Measurements from ENCODE around the gene ACER1. TPM values are rescaled to one million over a fixed set of nuclear protein-coding genes. Genes with fewer than 3 reads are reported as not detected.

ACER1 gene
- total RNA-seq, 1 donor from 2014 or later = not detected

DNA sequence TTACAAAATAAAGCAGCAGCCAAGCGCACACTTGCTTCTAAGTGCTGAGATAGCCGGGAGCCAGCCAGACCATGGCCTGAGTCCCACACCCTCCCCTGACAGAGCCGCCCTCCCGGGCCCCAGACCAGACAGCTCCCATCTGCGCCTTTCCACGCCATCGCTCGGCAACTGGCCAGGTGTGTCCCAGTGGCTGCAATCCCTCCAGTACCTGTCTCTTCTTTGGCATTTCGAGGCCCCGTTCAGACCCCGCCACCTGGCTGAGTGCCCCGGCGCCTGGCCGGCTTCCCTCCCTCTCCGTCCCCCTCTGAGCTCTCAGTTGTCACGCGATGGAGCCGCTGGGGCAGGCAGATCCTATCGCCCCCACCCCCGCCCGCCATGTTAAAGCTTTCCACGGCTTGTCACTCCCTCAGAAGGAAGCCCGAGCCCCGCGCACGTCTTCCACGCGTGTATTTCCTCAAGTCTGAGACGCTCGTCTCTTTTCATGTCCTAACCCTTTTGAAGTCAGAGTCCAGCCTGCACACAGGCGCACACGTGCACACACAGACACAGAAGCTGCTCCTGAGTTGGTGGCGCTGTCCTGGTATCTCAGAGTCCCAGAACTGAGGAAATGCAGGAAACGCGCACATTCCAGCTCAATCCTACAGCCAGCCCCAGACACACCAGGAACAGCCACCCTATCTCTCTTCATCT, 61.5 kb downstream of the ACER1 start:
- TF ChIP-seq, protein P1, sequence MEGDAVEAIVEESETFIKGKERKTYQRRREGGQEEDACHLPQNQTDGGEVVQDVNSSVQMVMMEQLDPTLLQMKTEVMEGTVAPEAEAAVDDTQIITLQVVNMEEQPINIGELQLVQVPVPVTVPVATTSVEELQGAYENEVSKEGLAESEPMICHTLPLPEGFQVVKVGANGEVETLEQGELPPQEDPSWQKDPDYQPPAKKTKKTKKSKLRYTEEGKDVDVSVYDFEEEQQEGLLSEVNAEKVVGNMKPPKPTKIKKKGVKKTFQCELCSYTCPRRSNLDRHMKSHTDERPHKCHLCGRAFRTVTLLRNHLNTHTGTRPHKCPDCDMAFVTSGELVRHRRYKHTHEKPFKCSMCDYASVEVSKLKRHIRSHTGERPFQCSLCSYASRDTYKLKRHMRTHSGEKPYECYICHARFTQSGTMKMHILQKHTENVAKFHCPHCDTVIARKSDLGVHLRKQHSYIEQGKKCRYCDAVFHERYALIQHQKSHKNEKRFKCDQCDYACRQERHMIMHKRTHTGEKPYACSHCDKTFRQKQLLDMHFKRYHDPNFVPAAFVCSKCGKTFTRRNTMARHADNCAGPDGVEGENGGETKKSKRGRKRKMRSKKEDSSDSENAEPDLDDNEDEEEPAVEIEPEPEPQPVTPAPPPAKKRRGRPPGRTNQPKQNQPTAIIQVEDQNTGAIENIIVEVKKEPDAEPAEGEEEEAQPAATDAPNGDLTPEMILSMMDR (IDR thresholded peaks at IDR 0.05) = no peak
- peak overlapping the region; percentile 31 for H3K4me3 ChIP-seq
- H3K9me3 ChIP-seq = no peaks in the 10 kb centered on the region
- H3K4me1 ChIP-seq = peaks cover 89% of the 10 kb centered on the region
- DNase-seq = peak; percentile 85
- intact Hi-C loops (cut with DNase I) = loop anchor here (10.0 kb wide), 1 partner anchor 47 kb away; no protein-coding TSS in a partner anchor
- H3K36me3 ChIP-seq = peaks cover 31% of the 10 kb centered on the region
- peak overlapping the region; percentile 87 for H3K27ac ChIP-seq
- no peaks in the 10 kb centered on the region for H3K27me3 ChIP-seq
- ATAC-seq = peak; percentile 39

DNA sequence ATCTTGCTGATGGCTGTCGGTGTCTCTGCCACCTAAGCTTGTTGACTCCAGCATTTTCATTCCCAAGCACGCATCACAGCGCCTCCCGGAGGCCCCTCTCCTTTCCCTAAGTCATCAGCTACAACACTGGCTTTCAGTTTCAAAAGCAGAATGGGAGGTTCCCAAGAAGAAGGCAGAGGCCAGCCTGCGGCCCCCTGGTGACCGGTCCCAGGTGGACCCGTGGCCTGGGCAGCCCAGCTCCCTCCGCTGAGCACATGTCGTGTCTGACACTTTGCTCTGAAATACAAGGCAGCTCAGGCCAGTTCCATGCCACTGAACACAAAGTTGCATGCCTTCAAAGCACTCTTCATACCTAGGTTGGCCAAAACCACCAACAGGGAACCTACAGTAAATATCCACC, 62.2 kb downstream of the ACER1 start:
- intact Hi-C loops (cut with DNase I) = loop anchor here (10.0 kb wide), 1 partner anchor 46 kb away; no protein-coding TSS in a partner anchor
- DNase-seq (no peak), ATAC-seq (no peak)
- H3K27ac ChIP-seq = peak overlapping the region; percentile 87
- no peaks in the 10 kb centered on the region for H3K9me3 ChIP-seq
- H3K27me3 ChIP-seq = no peaks in the 10 kb centered on the region
- peak overlapping the region; percentile 31 for H3K4me3 ChIP-seq
- H3K36me3 ChIP-seq = peaks cover 31% of the 10 kb centered on the region
- H3K4me1 ChIP-seq = peaks cover 83% of the 10 kb centered on the region
- TF ChIP-seq, protein P1 (IDR thresholded peaks at IDR 0.05) = peak; percentile 5

DNA sequence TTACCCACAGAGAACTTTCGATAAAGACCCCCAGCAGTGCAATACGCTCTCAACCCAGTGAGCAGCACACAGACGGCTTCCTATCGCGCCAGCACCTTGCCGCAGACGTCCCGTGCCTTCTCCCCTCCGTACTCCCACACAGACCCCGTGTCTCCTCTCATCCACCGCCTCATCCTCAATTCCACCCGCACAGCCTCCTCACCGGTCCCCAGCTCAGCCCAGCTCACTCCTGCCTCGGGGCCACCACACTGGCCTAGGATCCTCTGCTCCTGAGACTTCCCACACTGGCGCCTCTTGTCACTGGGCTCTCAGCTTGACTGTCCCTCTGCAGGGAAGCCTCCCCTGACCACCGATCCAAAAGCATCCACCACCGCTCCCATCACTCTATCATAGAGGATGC, 62.6 kb downstream of the ACER1 start:
- Histone ChIP-seq H3K4me1 (peaks cover 79% of the 10 kb centered on the region), H3K9me3 (no peaks in the 10 kb centered on the region), H3K27me3 (no peaks in the 10 kb centered on the region), H3K4me3 (peak overlapping the region; percentile 31), H3K27ac (peak overlapping the region; percentile 87), H3K36me3 (peaks cover 31% of the 10 kb centered on the region)
- TF ChIP-seq, protein P1 (IDR thresholded peaks at IDR 0.05) = no peak
- intact Hi-C loops (cut with DNase I) = loop anchor here (10.0 kb wide), 1 partner anchor 46 kb away; no protein-coding TSS in a partner anchor
- no peak for ATAC-seq
- no peak for DNase-seq

DNA sequence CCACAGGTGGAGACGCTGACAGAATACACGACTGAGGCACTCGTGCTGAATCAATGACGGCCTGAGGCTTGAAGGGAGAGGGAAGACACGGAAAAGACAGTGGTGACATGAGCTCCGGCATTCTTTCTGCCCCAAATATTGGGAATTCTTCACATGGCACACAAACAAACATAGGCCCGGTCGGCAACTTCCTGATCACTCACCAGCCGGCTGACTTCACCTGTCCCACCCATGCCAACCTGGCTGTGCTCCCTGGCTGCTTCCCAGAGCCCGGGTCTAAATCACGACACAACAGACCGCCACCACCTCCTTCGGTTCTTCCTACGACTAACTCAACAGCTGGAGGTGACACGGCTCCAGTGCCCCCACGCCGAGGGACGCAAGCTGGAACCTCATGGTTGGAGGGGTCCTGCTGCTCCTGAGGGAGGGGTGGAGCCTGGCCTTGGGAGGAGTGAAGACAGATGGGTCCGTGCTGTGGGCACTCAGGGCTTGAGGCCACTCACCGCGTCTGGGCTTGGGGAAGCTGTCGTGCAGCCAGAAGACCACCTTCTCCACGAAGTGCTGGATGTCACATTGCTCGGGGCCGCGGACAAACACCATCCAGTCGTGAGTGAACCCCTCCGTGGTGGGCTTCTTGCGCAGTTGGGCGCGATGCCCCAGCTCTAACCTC, 63.2 kb downstream of the ACER1 start:
- Histone ChIP-seq H3K36me3 (peaks cover 31% of the 10 kb centered on the region), H3K4me3 (no peak overlapping the region), H3K9me3 (no peaks in the 10 kb centered on the region), H3K4me1 (peaks cover 79% of the 10 kb centered on the region), H3K27ac (no peak overlapping the region), H3K27me3 (no peaks in the 10 kb centered on the region)
- TF ChIP-seq, protein P1 (IDR thresholded peaks at IDR 0.05) = no peak
- DNase-seq (no peak), ATAC-seq (no peak)
- intact Hi-C loops (cut with DNase I) = loop anchor here (10.0 kb wide), 1 partner anchor 45 kb away; no protein-coding TSS in a partner anchor

DNA sequence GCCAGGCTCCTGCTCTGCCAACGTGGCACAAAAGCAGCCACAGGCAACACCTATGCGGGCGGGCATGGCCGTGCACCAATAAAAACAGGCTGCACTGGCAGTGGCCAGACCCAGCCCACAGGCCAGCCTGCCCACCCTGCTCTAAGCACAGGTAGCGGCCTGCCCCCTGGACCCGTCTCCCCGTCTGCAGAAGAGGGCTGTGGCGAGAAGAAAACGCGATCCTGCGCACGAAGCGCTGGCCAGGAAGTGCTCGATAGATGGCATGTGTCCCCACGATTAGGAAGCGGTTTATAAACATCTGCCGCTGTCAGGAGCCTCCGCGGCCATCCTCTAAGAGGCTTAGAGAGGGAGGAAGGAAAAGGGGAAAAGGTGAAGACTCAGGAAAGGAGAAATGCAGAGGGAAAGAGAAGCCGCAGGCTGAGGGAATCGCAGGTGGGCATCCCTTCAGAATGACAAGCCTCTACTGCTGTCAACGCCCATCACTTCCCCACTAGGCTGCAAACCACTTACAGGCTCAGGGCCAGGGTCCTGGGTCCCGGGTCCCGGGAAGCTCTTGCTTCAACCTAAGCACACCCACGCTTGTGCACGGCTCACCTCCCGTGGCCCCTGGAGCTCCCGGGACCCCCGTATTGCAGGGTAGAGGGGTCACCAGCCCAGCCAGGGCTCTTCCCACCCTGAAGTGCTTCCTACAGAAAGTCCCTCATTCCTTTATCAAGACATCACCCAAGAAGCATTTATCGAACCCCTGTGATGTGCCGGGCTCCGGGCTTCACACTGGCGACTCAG, 64.1 kb downstream of the ACER1 start:
- H3K36me3 ChIP-seq = peaks cover 31% of the 10 kb centered on the region
- TF ChIP-seq, protein P1 (IDR thresholded peaks at IDR 0.05) = no peak
- ATAC-seq (no peak), DNase-seq (no peak)
- H3K27ac ChIP-seq = peak overlapping the region; percentile 58
- intact Hi-C loops (cut with DNase I) = no loop called here
- H3K4me1 ChIP-seq = peaks cover 73% of the 10 kb centered on the region
- no peak overlapping the region for H3K4me3 ChIP-seq
- H3K9me3 ChIP-seq = no peaks in the 10 kb centered on the region
- H3K27me3 ChIP-seq = no peaks in the 10 kb centered on the region

Data from upper lobe of right lung (tissue), 1 donor.